Osteoblast (primary cell): ENCODE results near the gene FOXK1. TPM values are rescaled to one million over a fixed set of nuclear protein-coding genes. Genes with fewer than 3 reads are reported as not detected.
A peak's percentile ranks its signal among the peaks of the same experiment; 100 is the strongest.
"Not testable (repeated sequence)": the region's sequence is repeated elsewhere in the genome, so short reads cannot be mapped to it uniquely, and the experiment has no call there.

Experiments used
- DNase-seq: peaks from one replicate; pipeline ENCODE4 v3.0.0; 2011; ENCODE audit warnings: low spot score, mixed read lengths; ENCODE audit not compliant: insufficient read length; ENCODE audit errors: missing footprints
- H2AFZ ChIP-seq: 2 replicates; pipeline ENCODE4 v1.6.0; 2011; ENCODE audit warnings: mild to moderate bottlenecking, low read length
- H3K27ac ChIP-seq: 2 replicates; pipeline ENCODE4 v1.5.1; 2011; ENCODE audit warnings: mild to moderate bottlenecking, low read depth, low read length, moderate library complexity
- H3K27me3 ChIP-seq: 2 replicates; pipeline ENCODE4 v1.6.0; 2012; ENCODE audit warnings: mild to moderate bottlenecking, control low read depth, inconsistent platforms, low read length, moderate library complexity; ENCODE audit not compliant: insufficient read depth
- H3K36me3 ChIP-seq: 2 replicates; pipeline ENCODE4 v1.5.1; 2011; ENCODE audit warnings: mild to moderate bottlenecking, low read length, control low read depth, moderate library complexity; ENCODE audit not compliant: insufficient read depth
- H3K4me1 ChIP-seq: 2 replicates; pipeline ENCODE4 v1.5.1; 2011; ENCODE audit warnings: mild to moderate bottlenecking, low read length, control low read depth, moderate library complexity; ENCODE audit not compliant: insufficient read depth
- H3K4me2 ChIP-seq: 2 replicates; pipeline ENCODE4 v1.6.0; 2011; ENCODE audit warnings: mild to moderate bottlenecking, low read length; ENCODE audit not compliant: insufficient read depth
- H3K4me3 ChIP-seq: fragments of 200-600 bp; sonication (generic); 3 replicates; pipeline ENCODE4 v1.5.1; 2012; ENCODE audit warnings: mild to moderate bottlenecking, low read length, inconsistent platforms; ENCODE audit not compliant: insufficient read depth
- H3K79me2 ChIP-seq: 2 replicates; pipeline ENCODE4 v1.6.0; 2012; ENCODE audit warnings: mild to moderate bottlenecking, low read length, control low read depth, inconsistent platforms; ENCODE audit not compliant: insufficient read depth
- H3K9me3 ChIP-seq: 2 replicates; pipeline ENCODE4 v1.5.1; 2011; ENCODE audit warnings: low read depth, low read length, control low read depth
- H4K20me1 ChIP-seq: 2 replicates; pipeline ENCODE4 v1.6.0; 2012; ENCODE audit warnings: mild to moderate bottlenecking, low read length, control low read depth; ENCODE audit not compliant: insufficient read depth
- CTCF ChIP-seq: IDR thresholded peaks from 2 replicates; pipeline ENCODE4 v1.5.1; 2011; ENCODE audit warnings: mild to moderate bottlenecking, low read depth, low read length, moderate library complexity; ENCODE audit errors: extremely low read depth
- total RNA-seq: library from RNA; depleted of rRNA; stranded (reverse); fragments of >200 nt; gene quantifications from 2 replicates; pipeline ENCODE4 v1.2.3, GENCODE V29; 2012

Gene FOXK1
- total RNA-seq, 1 donor = 31.8 TPM

- H3K27ac ChIP-seq = no peak overlapping the region
- H3K4me2 ChIP-seq = peak overlapping the region; percentile 36
- TF ChIP-seq CTCF = no peak
- no peaks in the 10 kb centered on the region for H3K27me3 ChIP-seq
- peaks cover 8% of the 10 kb centered on the region for H3K36me3 ChIP-seq
- no peaks in the 10 kb centered on the region for H3K9me3 ChIP-seq
- H4K20me1 ChIP-seq = no peaks in the 10 kb centered on the region
- peak; percentile 65 for DNase-seq
- H3K4me1 ChIP-seq = peaks cover 5% of the 10 kb centered on the region
- no peak overlapping the region for H3K4me3 ChIP-seq
- no peak overlapping the region for H2AFZ ChIP-seq
- H3K79me2 ChIP-seq = no peaks in the 10 kb centered on the region
These were observed 110.5 kb downstream of the FOXK1 start for GRCh38 chr7:4792537-4793126.

- not testable (repeated sequence) for H3K27me3 ChIP-seq, H3K4me2 ChIP-seq, H4K20me1 ChIP-seq, H3K36me3 ChIP-seq, H3K4me1 ChIP-seq, DNase-seq, H3K27ac ChIP-seq, H3K4me3 ChIP-seq, H3K9me3 ChIP-seq, H3K79me2 ChIP-seq, H2AFZ ChIP-seq
These were observed 111.4 kb downstream of the FOXK1 start for GRCh38 chr7:4793385-4793993.

GRCh38 chr7:4794171-4794570 lies 112.1 kb downstream of the FOXK1 start:
- H3K36me3 ChIP-seq, DNase-seq, H3K4me1 ChIP-seq, H3K79me2 ChIP-seq, H3K27me3 ChIP-seq, H2AFZ ChIP-seq, H3K27ac ChIP-seq, H3K9me3 ChIP-seq, H4K20me1 ChIP-seq: not testable (repeated sequence)
- peak overlapping the region; percentile 54 for H3K4me2 ChIP-seq
- peak overlapping the region; percentile 28 for H3K4me3 ChIP-seq

GRCh38 chr7:4794591-4795350 lies 112.7 kb downstream of the FOXK1 start:
- Histone ChIP-seq H3K4me2 (peak overlapping the region; percentile 54), H4K20me1 (no peaks in the 10 kb centered on the region), H2AFZ (no peak overlapping the region), H3K9me3 (no peaks in the 10 kb centered on the region), H3K4me1 (peaks cover 5% of the 10 kb centered on the region), H3K4me3 (peak overlapping the region; percentile 28), H3K79me2 (no peaks in the 10 kb centered on the region), H3K27me3 (no peaks in the 10 kb centered on the region), H3K27ac (no peak overlapping the region), H3K36me3 (peaks cover 8% of the 10 kb centered on the region)
- DNase-seq = no peak
- TF ChIP-seq CTCF = no peak

- H3K4me2 ChIP-seq = no peak overlapping the region
- H4K20me1 ChIP-seq = no peaks in the 10 kb centered on the region
- H3K9me3 ChIP-seq = no peaks in the 10 kb centered on the region
- H3K4me3 ChIP-seq = no peak overlapping the region
- no peak for DNase-seq
- no peaks in the 10 kb centered on the region for H3K27me3 ChIP-seq
- H3K36me3 ChIP-seq = peaks cover 2% of the 10 kb centered on the region
- H3K27ac ChIP-seq = no peak overlapping the region
- TF ChIP-seq CTCF = no peak
- peaks cover 5% of the 10 kb centered on the region for H3K4me1 ChIP-seq
- no peaks in the 10 kb centered on the region for H3K79me2 ChIP-seq
- no peak overlapping the region for H2AFZ ChIP-seq
These were observed 114.4 kb downstream of the FOXK1 start for GRCh38 chr7:4796453-4796852.
